Measurements from ENCODE around the gene SLC9A8.

GRCh38 chr20:49835031-49835430, 22.4 kb downstream of the SLC9A8 start:
- TF ChIP-seq, protein P1, sequence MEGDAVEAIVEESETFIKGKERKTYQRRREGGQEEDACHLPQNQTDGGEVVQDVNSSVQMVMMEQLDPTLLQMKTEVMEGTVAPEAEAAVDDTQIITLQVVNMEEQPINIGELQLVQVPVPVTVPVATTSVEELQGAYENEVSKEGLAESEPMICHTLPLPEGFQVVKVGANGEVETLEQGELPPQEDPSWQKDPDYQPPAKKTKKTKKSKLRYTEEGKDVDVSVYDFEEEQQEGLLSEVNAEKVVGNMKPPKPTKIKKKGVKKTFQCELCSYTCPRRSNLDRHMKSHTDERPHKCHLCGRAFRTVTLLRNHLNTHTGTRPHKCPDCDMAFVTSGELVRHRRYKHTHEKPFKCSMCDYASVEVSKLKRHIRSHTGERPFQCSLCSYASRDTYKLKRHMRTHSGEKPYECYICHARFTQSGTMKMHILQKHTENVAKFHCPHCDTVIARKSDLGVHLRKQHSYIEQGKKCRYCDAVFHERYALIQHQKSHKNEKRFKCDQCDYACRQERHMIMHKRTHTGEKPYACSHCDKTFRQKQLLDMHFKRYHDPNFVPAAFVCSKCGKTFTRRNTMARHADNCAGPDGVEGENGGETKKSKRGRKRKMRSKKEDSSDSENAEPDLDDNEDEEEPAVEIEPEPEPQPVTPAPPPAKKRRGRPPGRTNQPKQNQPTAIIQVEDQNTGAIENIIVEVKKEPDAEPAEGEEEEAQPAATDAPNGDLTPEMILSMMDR (IDR thresholded peaks at IDR 0.05): no peak
- no peak for TF ChIP-seq POLR2A (IDR thresholded peaks at IDR 0.05)

Data from adrenal gland (tissue), 5 donors.